ENCODE data around the gene LRBA.

LRBA gene

GRCh38 chr4:150216726-150217125 lies 798.4 kb downstream of the LRBA start:
- no peak for DNase-seq (ENCODE audit: low read depth in 2 of 2)

- DNase-seq (ENCODE audit: low read depth in 2 of 2), result no peak
Measured at GRCh38 chr4:150215601-150216000, 799.5 kb downstream of the LRBA start.

Measured in stimulated activated CD8-positive, alpha-beta memory T cell treated with anti-CD3 and anti-CD28 coated beads, Interleukin-7, amount 100 ng/mL, for 4 hours (primary cell).